Activated CD8-positive, alpha-beta T cell treated with anti-CD3 and anti-CD28 coated beads, Interleukin-2, amount 10 ng/mL, durations not matched to agents 7 days and 5 days (primary cell): ENCODE results near the gene CARD10. TPM values are rescaled to one million over a fixed set of nuclear protein-coding genes. Genes with fewer than 3 reads are reported as not detected.

Experiments used
- ATAC-seq: fragments of 150-1000 bp; cut with Tn5 transposase; one replicate; pipeline ENCODE4 v1.10.0; 2021; ENCODE audit warnings: moderate library complexity
- CTCF ChIA-PET: fragments of 350-600 bp; sonication (Branson Sonifier 250); formaldehyde crosslinking; loops from one replicate; lab custom pipeline; 2021; ENCODE audit warnings: antibody characterized with exemption; lab: Charles Lee
- POLR2A ChIA-PET: fragments of 350-600 bp; sonication (Branson Sonifier 250); formaldehyde crosslinking; loops from one replicate; lab custom pipeline; 2021; ENCODE audit warnings: antibody characterized with exemption; lab: Charles Lee
- DNase-seq: peaks from one replicate; pipeline ENCODE4 v3.0.0-alpha.2; 2020
- H3K27ac Mint-ChIP-seq: one replicate; pipeline ENCODE4 v1.8.0; 2021; ENCODE audit warnings: mild to moderate bottlenecking, mixed read lengths
- H3K27me3 Mint-ChIP-seq: one replicate; pipeline ENCODE4 v1.8.0; 2021; ENCODE audit warnings: low read depth, mixed read lengths
- H3K36me3 Mint-ChIP-seq: one replicate; pipeline ENCODE4 v1.8.0; 2021; ENCODE audit warnings: low read depth, mixed read lengths
- H3K4me1 Mint-ChIP-seq: one replicate; pipeline ENCODE4 v1.8.0; 2021; ENCODE audit warnings: low read depth, mixed read lengths
- H3K4me3 Mint-ChIP-seq: one replicate; pipeline ENCODE4 v1.8.0; 2021; ENCODE audit warnings: mild to moderate bottlenecking, mixed read lengths
- H3K9me3 Mint-ChIP-seq: one replicate; pipeline ENCODE4 v1.8.0; 2022; ENCODE audit warnings: mixed read lengths; ENCODE audit not compliant: insufficient read depth
- total RNA-seq, 2 experiments: library from RNA; stranded (reverse); gene quantifications; one replicate each; pipeline ENCODE4 v1.2.3, GENCODE V29; 2021

CARD10 gene
- total RNA-seq, 2 experiments from 2014 or later = 0.31 TPM; not detected in 1

DNA sequence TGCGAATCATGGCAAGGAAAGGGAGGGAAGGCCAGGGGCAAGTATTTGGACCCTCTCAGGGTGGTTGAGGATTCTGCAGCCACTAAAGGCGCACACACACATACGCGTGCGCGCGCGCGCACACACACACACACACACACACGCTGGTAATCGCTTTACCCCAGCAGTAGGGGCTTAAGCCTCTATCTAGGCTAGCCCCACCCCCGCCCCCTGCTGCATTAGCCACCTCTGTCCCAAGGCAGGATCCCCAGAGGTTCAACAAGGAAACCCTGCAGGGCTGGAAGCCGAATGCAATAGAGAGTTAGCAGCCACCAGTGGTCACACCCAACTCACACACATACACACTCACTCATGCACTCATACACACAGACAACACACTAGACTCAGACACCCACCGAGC is 63.3 kb downstream of the CARD10 start:
- ChIA-PET POLR2A (no interaction called here), CTCF (interaction anchor here (1.0 to 4.8 kb wide), 5 partner anchors 14 to 191 kb away, joined by 3 to 65 read pairs (median 5); no protein-coding TSS in a partner anchor)
- no peaks in the 10 kb centered on the region for H3K27me3 Mint-ChIP-seq
- H3K27ac Mint-ChIP-seq = no peak overlapping the region
- DNase-seq = no peak
- peaks cover 2% of the 10 kb centered on the region for H3K4me1 Mint-ChIP-seq
- no peaks in the 10 kb centered on the region for H3K9me3 Mint-ChIP-seq
- ATAC-seq = no peak
- peaks cover 5% of the 10 kb centered on the region for H3K36me3 Mint-ChIP-seq
- H3K4me3 Mint-ChIP-seq = no peak overlapping the region

GRCh38 chr22:37454857-37455686 is 64.1 kb downstream of the CARD10 start:
- Mint-ChIP-seq H3K4me3 (no peak overlapping the region), H3K27me3 (no peaks in the 10 kb centered on the region), H3K27ac (no peak overlapping the region), H3K9me3 (no peaks in the 10 kb centered on the region), H3K36me3 (no peaks in the 10 kb centered on the region), H3K4me1 (peaks cover 7% of the 10 kb centered on the region)
- ChIA-PET CTCF (interaction anchor here (1.0 to 4.8 kb wide), 5 partner anchors 13 to 195 kb away, joined by 3 to 65 read pairs (median 5); no protein-coding TSS in a partner anchor), POLR2A (no interaction called here)
- ATAC-seq = no peak
- DNase-seq = no peak

DNA sequence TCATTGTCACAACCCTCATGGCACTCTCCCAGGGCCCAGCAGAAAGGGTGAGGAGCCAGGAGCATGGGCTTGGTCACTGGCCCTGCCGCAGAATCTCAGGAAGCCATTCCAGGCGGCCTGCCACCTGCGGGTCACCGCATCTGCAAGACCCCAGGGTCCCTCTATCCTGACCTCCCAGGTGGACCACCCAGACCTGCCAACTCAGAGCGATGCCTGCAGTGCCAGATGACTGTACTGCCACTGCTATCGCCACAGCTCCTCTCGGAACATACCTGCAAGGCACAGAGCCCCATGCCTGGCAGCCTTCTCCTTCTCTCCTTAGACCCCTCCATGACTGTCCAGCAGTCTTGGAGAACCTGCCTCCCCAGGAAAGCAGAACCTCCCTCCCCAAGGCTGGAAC is 65.5 kb downstream of the CARD10 start:
- ChIA-PET CTCF (no interaction called here), POLR2A (interaction anchor here (0.6 kb wide), 1 partner anchor 15 kb away, joined by 4 read pairs; no protein-coding TSS in a partner anchor)
- H3K27me3 Mint-ChIP-seq = no peaks in the 10 kb centered on the region
- H3K27ac Mint-ChIP-seq = no peak overlapping the region
- H3K36me3 Mint-ChIP-seq = no peaks in the 10 kb centered on the region
- H3K4me1 Mint-ChIP-seq = peaks cover 7% of the 10 kb centered on the region
- ATAC-seq (no peak), DNase-seq (no peak)
- H3K4me3 Mint-ChIP-seq = no peak overlapping the region
- H3K9me3 Mint-ChIP-seq = no peaks in the 10 kb centered on the region

- CTCF ChIA-PET = no interaction called here
- Mint-ChIP-seq H3K27ac (no peak overlapping the region), H3K4me1 (peaks cover 4% of the 10 kb centered on the region), H3K9me3 (no peaks in the 10 kb centered on the region), H3K27me3 (peaks cover 4% of the 10 kb centered on the region), H3K36me3 (no peaks in the 10 kb centered on the region), H3K4me3 (no peak overlapping the region)
- ATAC-seq (no peak), DNase-seq (no peak)
- POLR2A ChIA-PET = no interaction called here
These were observed 68.0 kb downstream of the CARD10 start for GRCh38 chr22:37451218-37451617.

DNA sequence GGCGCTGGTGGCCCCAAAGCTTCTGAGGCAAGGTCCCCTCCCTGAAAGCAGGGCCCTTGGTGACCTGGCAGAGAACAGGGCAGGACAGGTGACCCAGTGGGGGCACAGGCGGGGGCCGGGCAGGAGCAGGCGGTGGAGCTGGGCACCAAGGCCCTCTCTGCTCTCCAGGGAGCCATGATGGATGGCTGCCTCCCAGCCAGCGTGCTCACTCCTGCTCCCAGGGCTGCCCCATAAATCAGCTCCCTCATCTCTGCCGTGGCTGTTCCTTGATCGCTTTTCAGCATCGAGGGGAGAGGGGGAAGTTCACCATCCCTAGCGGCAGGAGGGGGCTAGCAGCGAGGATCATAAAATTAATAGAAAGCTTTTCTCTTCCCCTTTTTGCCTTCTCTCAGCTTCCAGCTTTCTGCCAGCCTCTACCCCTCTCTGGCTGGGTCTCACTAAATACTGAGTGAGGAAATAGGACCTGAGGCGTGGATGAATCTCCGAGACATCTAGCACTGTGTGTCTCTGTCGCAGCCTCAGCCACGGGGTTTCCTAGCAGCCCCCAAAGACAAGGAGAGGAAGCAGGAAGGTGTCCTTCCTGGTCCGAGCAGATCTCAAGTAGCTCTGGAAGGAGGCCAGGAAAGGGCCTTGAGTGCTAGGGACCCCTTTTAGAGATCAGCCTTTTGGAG is 69.7 kb downstream of the CARD10 start:
- H3K36me3 Mint-ChIP-seq = no peaks in the 10 kb centered on the region
- no peak overlapping the region for H3K27ac Mint-ChIP-seq
- ATAC-seq (no peak), DNase-seq (no peak)
- CTCF ChIA-PET = interaction anchor here (1.1 to 1.9 kb wide), 3 partner anchors 8 to 207 kb away, joined by 3 to 10 read pairs (median 3); no protein-coding TSS in a partner anchor
- H3K4me3 Mint-ChIP-seq = no peak overlapping the region
- H3K4me1 Mint-ChIP-seq = peaks cover 4% of the 10 kb centered on the region
- H3K27me3 Mint-ChIP-seq = peaks cover 4% of the 10 kb centered on the region
- POLR2A ChIA-PET = interaction anchor here (0.5 kb wide), 1 partner anchor 82 kb away, joined by 3 read pairs; no protein-coding TSS in a partner anchor
- no peaks in the 10 kb centered on the region for H3K9me3 Mint-ChIP-seq

DNA sequence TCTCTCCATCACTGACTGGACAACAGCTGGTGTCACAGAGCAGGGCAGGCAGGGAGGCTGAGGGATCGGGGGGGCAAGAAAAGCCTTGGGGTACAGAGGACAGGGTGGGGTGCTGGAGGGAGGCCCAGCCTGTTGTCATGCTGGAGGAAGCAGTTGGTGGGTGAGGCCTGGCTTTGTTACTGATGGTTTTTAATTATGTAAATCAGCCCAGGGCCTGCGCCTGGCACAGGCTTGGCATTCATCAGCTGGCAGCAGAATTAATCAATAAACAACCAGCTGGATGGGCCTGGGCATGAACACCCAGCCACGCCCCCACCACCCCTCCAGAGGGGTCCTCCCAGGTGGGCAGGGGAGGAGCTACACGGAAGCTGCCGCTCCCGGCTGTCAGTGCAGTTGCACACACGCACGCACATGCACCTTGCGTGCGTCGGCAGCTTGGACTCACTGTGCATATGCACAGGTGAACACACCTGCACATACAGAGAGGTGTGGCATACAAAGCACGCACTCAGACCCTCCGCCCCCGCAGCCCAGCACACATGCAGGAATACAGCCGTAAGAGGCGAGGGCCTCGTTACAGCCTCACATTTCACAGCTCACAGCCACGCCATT is 70.6 kb downstream of the CARD10 start:
- CTCF ChIA-PET = interaction anchor here (0.7 to 1.9 kb wide), 4 partner anchors 9 to 207 kb away, joined by 3 to 10 read pairs (median 3); no protein-coding TSS in a partner anchor
- H3K4me3 Mint-ChIP-seq = no peak overlapping the region

GRCh38 chr22:37445501-37445900 is 73.7 kb downstream of the CARD10 start:
- H3K4me1 Mint-ChIP-seq = peaks cover 10% of the 10 kb centered on the region
- DNase-seq = no peak
- peaks cover 7% of the 10 kb centered on the region for H3K27me3 Mint-ChIP-seq
- no peak overlapping the region for H3K4me3 Mint-ChIP-seq
- POLR2A ChIA-PET = no interaction called here
- no peak for ATAC-seq
- H3K27ac Mint-ChIP-seq = no peak overlapping the region
- no peaks in the 10 kb centered on the region for H3K36me3 Mint-ChIP-seq
- CTCF ChIA-PET = interaction anchor here (1.0 kb wide), 1 partner anchor 128 kb away, joined by 3 read pairs; no protein-coding TSS in a partner anchor
- H3K9me3 Mint-ChIP-seq = no peaks in the 10 kb centered on the region

More for the DNA sequence above, 70.6 kb downstream of the CARD10 start:
- Mint-ChIP-seq H3K4me1 (peaks cover 4% of the 10 kb centered on the region), H3K27ac (no peak overlapping the region), H3K9me3 (no peaks in the 10 kb centered on the region), H3K36me3 (no peaks in the 10 kb centered on the region), H3K27me3 (peaks cover 4% of the 10 kb centered on the region)
- DNase-seq (no peak), ATAC-seq (no peak)
- POLR2A ChIA-PET = no interaction called here

GRCh38 chr22:37443977-37444376 is 75.2 kb downstream of the CARD10 start:
- Mint-ChIP-seq H3K4me1 (peaks cover 6% of the 10 kb centered on the region), H3K27ac (no peak overlapping the region), H3K27me3 (peaks cover 7% of the 10 kb centered on the region), H3K36me3 (peaks cover 2% of the 10 kb centered on the region), H3K9me3 (no peaks in the 10 kb centered on the region), H3K4me3 (no peak overlapping the region)
- CTCF ChIA-PET = interaction anchor here (0.7 kb wide), 1 partner anchor 78 kb away, joined by 3 read pairs; no protein-coding TSS in a partner anchor
- DNase-seq (no peak), ATAC-seq (no peak)
- POLR2A ChIA-PET = no interaction called here

DNA sequence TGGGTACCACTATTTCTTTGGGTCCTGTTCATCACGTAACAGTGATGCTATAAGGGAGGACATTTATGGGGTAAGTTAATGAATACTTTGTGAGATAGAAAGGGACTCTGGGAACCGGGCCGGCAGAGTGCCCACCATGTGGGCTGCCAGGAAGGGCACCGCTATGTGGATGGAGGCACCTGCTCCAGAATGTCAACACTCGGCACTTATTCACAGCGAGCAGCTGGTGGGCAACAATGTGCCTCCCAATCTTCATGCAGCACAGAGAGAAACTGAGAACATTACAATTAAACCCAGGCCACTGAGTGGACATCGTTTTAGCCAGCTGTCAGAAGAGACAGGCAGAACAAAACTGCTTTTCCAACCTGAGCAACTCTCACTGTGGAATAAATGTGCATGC is 76.1 kb downstream of the CARD10 start:
- no peak for DNase-seq
- ATAC-seq = no peak
- POLR2A ChIA-PET = no interaction called here
- Mint-ChIP-seq H3K4me3 (no peak overlapping the region), H3K4me1 (peaks cover 6% of the 10 kb centered on the region), H3K27me3 (peaks cover 4% of the 10 kb centered on the region), H3K36me3 (peaks cover 2% of the 10 kb centered on the region), H3K9me3 (no peaks in the 10 kb centered on the region), H3K27ac (no peak overlapping the region)
- CTCF ChIA-PET = interaction anchor here (0.8 to 4.7 kb wide), 4 partner anchors 11 to 15 kb away, joined by 3 to 24 read pairs (median 5); no protein-coding TSS in a partner anchor

GRCh38 chr22:37442537-37442936 is 76.7 kb downstream of the CARD10 start:
- ATAC-seq = no peak
- Mint-ChIP-seq H3K4me1 (peaks cover 6% of the 10 kb centered on the region), H3K9me3 (no peaks in the 10 kb centered on the region), H3K27ac (no peak overlapping the region), H3K36me3 (peaks cover 2% of the 10 kb centered on the region), H3K27me3 (peaks cover 3% of the 10 kb centered on the region), H3K4me3 (no peak overlapping the region)
- no peak for DNase-seq
- ChIA-PET POLR2A (no interaction called here), CTCF (interaction anchor here (0.8 to 4.7 kb wide), 6 partner anchors 11 to 132 kb away, joined by 3 to 24 read pairs (median 4); no protein-coding TSS in a partner anchor)

GRCh38 chr22:37442135-37442534 is 77.1 kb downstream of the CARD10 start:
- no peak for ATAC-seq

More at GRCh38 chr22:37442135-37442534, 77.1 kb downstream of the CARD10 start:
- Mint-ChIP-seq H3K9me3 (no peaks in the 10 kb centered on the region), H3K27me3 (peaks cover 3% of the 10 kb centered on the region), H3K4me3 (no peak overlapping the region), H3K36me3 (peaks cover 2% of the 10 kb centered on the region), H3K27ac (no peak overlapping the region), H3K4me1 (peaks cover 6% of the 10 kb centered on the region)
- POLR2A ChIA-PET = no interaction called here
- DNase-seq = no peak
- CTCF ChIA-PET = interaction anchor here (0.8 to 4.7 kb wide), 6 partner anchors 10 to 132 kb away, joined by 3 to 24 read pairs (median 4); no protein-coding TSS in a partner anchor
